Measurements from ENCODE around the gene MAST4. TPM values are rescaled to one million over a fixed set of nuclear protein-coding genes. Genes with fewer than 3 reads are reported as not detected.

The MAST4 gene
- total RNA-seq, 1 donor from 2014 or later: 0.99 TPM

GRCh38 chr5:67152400-67152799 is 556.2 kb downstream of the MAST4 start:
- no peaks in the 10 kb centered on the region for H4K20me1 ChIP-seq (ENCODE audit: low read depth)
- no peaks in the 10 kb centered on the region for H3K79me2 ChIP-seq (ENCODE audit: low read depth)
- no peaks in the 10 kb centered on the region for H3K27me3 ChIP-seq
- no peak overlapping the region for H3K27ac Mint-ChIP-seq
- H3K27me3 Mint-ChIP-seq (ENCODE audit: insufficient read depth, low read depth): peaks cover 2% of the 10 kb centered on the region
- H3K36me3 ChIP-seq: no peaks in the 10 kb centered on the region
- no peak for DNase-seq (ENCODE audit: low spot score)
- no peak overlapping the region for H3K9ac ChIP-seq
- H3K4me3 ChIP-seq: no peak overlapping the region
- H3K9me3 ChIP-seq (ENCODE audit: low read depth): no peaks in the 10 kb centered on the region
- peaks cover 3% of the 10 kb centered on the region for H3K4me1 Mint-ChIP-seq
- no peak overlapping the region for H2AFZ ChIP-seq (replicated peaks)
- no peaks in the 10 kb centered on the region for H3K9me3 Mint-ChIP-seq
- H3F3A ChIP-seq (ENCODE audit: low read depth): no peaks in the 10 kb centered on the region
- no peaks in the 10 kb centered on the region for H3K4me1 ChIP-seq
- no peaks in the 10 kb centered on the region for H3K36me3 Mint-ChIP-seq
- H3K4me3 Mint-ChIP-seq: no peak overlapping the region
- H3K27ac ChIP-seq: no peak overlapping the region
- TF ChIP-seq CTCF (IDR thresholded peaks at IDR 0.05) (no peak), EZH2phosphoT487 (IDR thresholded peaks at IDR 0.05) (no peak)
- H3K4me2 ChIP-seq: no peak overlapping the region

- Histone ChIP-seq H3K9me3 (ENCODE audit: low read depth) (no peaks in the 10 kb centered on the region), H2AFZ (replicated peaks) (no peak overlapping the region), H3K27me3 (no peaks in the 10 kb centered on the region), H3K79me2 (ENCODE audit: low read depth) (no peaks in the 10 kb centered on the region), H3K4me1 (no peaks in the 10 kb centered on the region), H3K27ac (no peak overlapping the region), H3K9ac (no peak overlapping the region), H3K4me2 (no peak overlapping the region), H3K4me3 (no peak overlapping the region), H3F3A (ENCODE audit: low read depth) (no peaks in the 10 kb centered on the region), H3K36me3 (no peaks in the 10 kb centered on the region), H4K20me1 (ENCODE audit: low read depth) (no peaks in the 10 kb centered on the region)
- H3K9me3 Mint-ChIP-seq: no peaks in the 10 kb centered on the region
- peaks cover 2% of the 10 kb centered on the region for H3K27me3 Mint-ChIP-seq (ENCODE audit: insufficient read depth, low read depth)
- H3K27ac Mint-ChIP-seq: no peak overlapping the region
- no peaks in the 10 kb centered on the region for H3K36me3 Mint-ChIP-seq
- no peak for TF ChIP-seq CTCF (IDR thresholded peaks at IDR 0.05)
- TF ChIP-seq EZH2phosphoT487 (IDR thresholded peaks at IDR 0.05): no peak
- TF ChIP-seq EZH2 (IDR thresholded peaks at IDR 0.05): no peak
- DNase-seq (ENCODE audit: low spot score): no peak
- H3K4me3 Mint-ChIP-seq: no peak overlapping the region
- H3K4me1 Mint-ChIP-seq: peaks cover 3% of the 10 kb centered on the region
Observed at GRCh38 chr5:67153292-67153691, 557.1 kb downstream of the MAST4 start.

GRCh38 chr5:67154556-67155206 is 558.5 kb downstream of the MAST4 start:
- peaks cover 2% of the 10 kb centered on the region for H3K27me3 Mint-ChIP-seq (ENCODE audit: insufficient read depth, low read depth)
- Histone ChIP-seq H3K36me3 (no peaks in the 10 kb centered on the region), H4K20me1 (ENCODE audit: low read depth) (no peaks in the 10 kb centered on the region), H3K9ac (no peak overlapping the region), H3K27me3 (no peaks in the 10 kb centered on the region), H2AFZ (replicated peaks) (no peak overlapping the region), H3K4me1 (no peaks in the 10 kb centered on the region), H3F3A (ENCODE audit: low read depth) (no peaks in the 10 kb centered on the region), H3K4me2 (no peak overlapping the region), H3K27ac (no peak overlapping the region), H3K9me3 (ENCODE audit: low read depth) (no peaks in the 10 kb centered on the region), H3K4me3 (no peak overlapping the region), H3K79me2 (ENCODE audit: low read depth) (no peaks in the 10 kb centered on the region)
- no peak for TF ChIP-seq CTCF (IDR thresholded peaks at IDR 0.05)
- no peak for TF ChIP-seq EZH2phosphoT487 (IDR thresholded peaks at IDR 0.05)
- TF ChIP-seq EZH2 (IDR thresholded peaks at IDR 0.05): no peak
- no peak overlapping the region for H3K4me3 Mint-ChIP-seq
- H3K36me3 Mint-ChIP-seq: no peaks in the 10 kb centered on the region
- H3K27ac Mint-ChIP-seq: no peak overlapping the region
- H3K9me3 Mint-ChIP-seq: no peaks in the 10 kb centered on the region
- no peak for DNase-seq (ENCODE audit: low spot score)
- H3K4me1 Mint-ChIP-seq: no peaks in the 10 kb centered on the region

Data from neural progenitor cell (in vitro differentiated cells).